Osteocyte (in vitro differentiated cells): ENCODE results near the gene SLC6A7. TPM values are rescaled to one million over a fixed set of nuclear protein-coding genes. Genes with fewer than 3 reads are reported as not detected.
A peak's percentile ranks its signal among the peaks of the same experiment; 100 is the strongest.

Experiments used
- DNase-seq: peaks from one replicate; pipeline ENCODE4 v3.0.0; 2021; ENCODE audit warnings: mixed read lengths; ENCODE audit not compliant: unreplicated experiment; ENCODE audit errors: extremely low spot score
- H3K27ac Mint-ChIP-seq: one replicate; pipeline ENCODE4 v1.8.0; 2021; ENCODE audit warnings: mild to moderate bottlenecking, mixed read lengths; ENCODE audit not compliant: unreplicated experiment
- H3K27me3 Mint-ChIP-seq: one replicate; pipeline ENCODE4 v1.8.0; 2021; ENCODE audit warnings: mixed read lengths; ENCODE audit not compliant: unreplicated experiment
- H3K36me3 Mint-ChIP-seq: one replicate; pipeline ENCODE4 v1.8.0; 2021; ENCODE audit warnings: mixed read lengths; ENCODE audit not compliant: unreplicated experiment
- H3K4me1 Mint-ChIP-seq: one replicate; pipeline ENCODE4 v1.8.0; 2021; ENCODE audit warnings: mixed read lengths; ENCODE audit not compliant: unreplicated experiment
- H3K4me3 Mint-ChIP-seq: one replicate; pipeline ENCODE4 v1.8.0; 2021; ENCODE audit warnings: mild to moderate bottlenecking, moderate library complexity, mixed read lengths; ENCODE audit not compliant: unreplicated experiment
- H3K9me3 Mint-ChIP-seq: one replicate; pipeline ENCODE4 v1.8.0; 2021; ENCODE audit warnings: mixed read lengths; ENCODE audit not compliant: unreplicated experiment
- CTCF ChIP-seq: fragments of 200-600 bp; sonication (generic); IDR thresholded peaks from 2 replicates; pipeline ENCODE4 v1.5.0; 2021; ENCODE audit warnings: antibody characterized with exemption, mild to moderate bottlenecking, moderate library complexity
- total RNA-seq: library from RNA; stranded (reverse); gene quantifications from 2 replicates; pipeline ENCODE4 v1.2.1, GENCODE V29; 2021

SLC6A7 gene
- total RNA-seq, 1 donor from 2014 or later = not detected

GRCh38 chr5:150166650-150167511 is 23.0 kb upstream of the SLC6A7 start, which contains the start of gene CDX1:
TSS of gene CDX1 (plus strand) at chr5:150166778. CDS start at chr5:150166877, 99 bp downstream.
- no peak within 1 kb of the TSS for H3K27ac Mint-ChIP-seq
- DNase-seq = no peak
- no peak for TF ChIP-seq CTCF
- peaks cover 23% of the 10 kb centered on the region for H3K4me1 Mint-ChIP-seq
- no peaks in the 10 kb centered on the region for H3K9me3 Mint-ChIP-seq
- no peak within 1 kb of the TSS for H3K4me3 Mint-ChIP-seq
- H3K27me3 Mint-ChIP-seq = peaks cover 16% of the 10 kb centered on the region
- H3K36me3 Mint-ChIP-seq = no peaks in the 10 kb centered on the region

GRCh38 chr5:150167512-150167850 is 22.4 kb upstream of the SLC6A7 start:
- no peaks in the 10 kb centered on the region for H3K9me3 Mint-ChIP-seq
- H3K27ac Mint-ChIP-seq = no peak overlapping the region
- H3K36me3 Mint-ChIP-seq = no peaks in the 10 kb centered on the region
- peaks cover 16% of the 10 kb centered on the region for H3K27me3 Mint-ChIP-seq
- DNase-seq = no peak
- no peak overlapping the region for H3K4me3 Mint-ChIP-seq
- TF ChIP-seq CTCF = no peak
- peaks cover 18% of the 10 kb centered on the region for H3K4me1 Mint-ChIP-seq

GRCh38 chr5:150167908-150168307 is 22.0 kb upstream of the SLC6A7 start:
- H3K27me3 Mint-ChIP-seq = peaks cover 16% of the 10 kb centered on the region
- no peak for DNase-seq
- peak; percentile 11 for TF ChIP-seq CTCF
- H3K9me3 Mint-ChIP-seq = no peaks in the 10 kb centered on the region
- no peak overlapping the region for H3K27ac Mint-ChIP-seq
- peaks cover 18% of the 10 kb centered on the region for H3K4me1 Mint-ChIP-seq
- no peak overlapping the region for H3K4me3 Mint-ChIP-seq
- no peaks in the 10 kb centered on the region for H3K36me3 Mint-ChIP-seq

GRCh38 chr5:150168864-150169263 is 21.0 kb upstream of the SLC6A7 start:
- peaks cover 16% of the 10 kb centered on the region for H3K27me3 Mint-ChIP-seq
- no peak for DNase-seq
- no peaks in the 10 kb centered on the region for H3K9me3 Mint-ChIP-seq
- no peaks in the 10 kb centered on the region for H3K36me3 Mint-ChIP-seq
- peaks cover 13% of the 10 kb centered on the region for H3K4me1 Mint-ChIP-seq
- no peak overlapping the region for H3K4me3 Mint-ChIP-seq
- no peak for TF ChIP-seq CTCF
- no peak overlapping the region for H3K27ac Mint-ChIP-seq

GRCh38 chr5:150172145-150172544 is 17.7 kb upstream of the SLC6A7 start:
- no peaks in the 10 kb centered on the region for H3K9me3 Mint-ChIP-seq
- H3K4me3 Mint-ChIP-seq = no peak overlapping the region
- no peak for TF ChIP-seq CTCF
- H3K27ac Mint-ChIP-seq = no peak overlapping the region
- H3K36me3 Mint-ChIP-seq = no peaks in the 10 kb centered on the region
- no peak for DNase-seq
- peaks cover 16% of the 10 kb centered on the region for H3K27me3 Mint-ChIP-seq
- H3K4me1 Mint-ChIP-seq = peaks cover 14% of the 10 kb centered on the region
